ENCODE data around the gene SLC4A5. TPM values are rescaled to one million over a fixed set of nuclear protein-coding genes. Genes with fewer than 3 reads are reported as not detected.

Gene SLC4A5
- total and polyA plus RNA-seq, 2 of the 8 experiments (the other 6 are each of a cell fraction or from before 2014, with no cell fraction given) = 0.42 to 0.52 TPM

DNA sequence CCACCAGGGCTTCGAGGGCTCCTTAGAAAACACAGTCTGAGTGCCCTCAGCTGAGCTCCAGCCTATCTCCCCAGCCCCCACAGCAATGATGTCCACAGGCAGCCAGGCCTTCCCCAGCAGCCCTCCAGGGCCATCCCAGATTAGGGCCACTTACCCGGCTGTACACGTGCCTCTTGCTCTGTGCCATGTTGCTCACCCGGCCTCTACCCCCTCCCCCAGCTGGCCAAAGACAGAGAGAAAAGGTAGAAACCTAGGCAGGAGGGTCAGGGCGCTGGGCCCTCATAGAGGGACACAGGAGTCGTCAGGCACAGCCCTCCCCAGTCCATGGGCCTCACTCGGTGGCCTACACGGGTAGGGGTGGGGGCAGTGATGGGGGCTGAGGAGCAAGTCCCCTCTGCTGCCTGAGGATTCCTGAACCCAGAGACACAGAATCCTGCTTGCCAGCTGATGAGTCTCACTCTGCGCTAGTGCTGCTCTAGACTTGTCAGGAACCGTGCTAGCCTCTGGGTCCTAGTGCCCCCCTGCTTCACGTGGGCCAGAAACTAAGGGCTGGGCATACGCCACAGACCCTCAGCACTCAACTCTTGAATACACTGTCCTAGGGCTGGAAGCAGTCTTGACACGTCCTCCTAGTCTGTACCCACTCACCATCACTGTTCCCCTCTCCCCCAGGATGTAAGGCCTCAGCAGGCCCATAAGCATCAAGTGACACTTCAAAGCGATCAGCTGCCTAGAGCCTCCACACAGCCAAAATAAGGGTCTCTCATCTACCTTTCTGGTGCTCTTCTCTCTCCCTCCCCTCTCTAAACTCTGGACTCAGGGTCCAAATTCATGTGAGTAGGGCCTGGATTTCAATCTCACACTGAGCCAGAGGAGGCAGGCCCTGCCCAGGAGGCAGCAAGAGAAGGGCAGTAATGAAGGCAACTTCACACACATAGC lies 36.9 kb upstream of the SLC4A5 start, which contains the start of gene DCTN1:
DCTN1 (minus strand) TSS at position 461 of the 939 bp plus-strand sequence; CDS start at position 187, 274 bp downstream.
- no peak within 1 kb of the TSS for H2BK120ac ChIP-seq (replicated peaks; ENCODE audit: low read depth, low read length)
- H3K14ac ChIP-seq (ENCODE audit: insufficient read length) = no peak within 1 kb of the TSS
- H3K9me3 ChIP-seq (ENCODE audit: insufficient read depth in 2 of 2, low read depth in 1 of 2, low read length in 1 of 2) = no peaks in the 10 kb centered on the region
- H3K23ac ChIP-seq (ENCODE audit: insufficient read length) = no peak within 1 kb of the TSS
- H4K5ac ChIP-seq (ENCODE audit: insufficient read length, low read depth, low read length) = no peak within 1 kb of the TSS
- 0 out of 2 replicates have a peak within 1 kb of the TSS, but pooled peaks have one; percentile 4 for H2BK12ac ChIP-seq (ENCODE audit: low read depth, low read length)
- H3K56ac ChIP-seq (replicated peaks; ENCODE audit: insufficient read length, low read depth, low read length) = no peak within 1 kb of the TSS
- peaks cover 4 to 52% of the 10 kb centered on the region in 2 experiments for H3K79me2 ChIP-seq (ENCODE audit: control insufficient read depth in 1 of 2, insufficient read depth in 2 of 2, low read length in 2 of 2)
- peak within 1 kb of the TSS in 3 of 4 experiments; percentile 23 to 50 (median 40); a peak in 6 of 8 replicates for H3K4me3 ChIP-seq (ENCODE audit: extremely low read depth in 1 of 4, insufficient read depth in 2 of 4, low read depth in 3 of 4, low read length in 4 of 4)
- H3K4ac ChIP-seq (replicated peaks; ENCODE audit: insufficient read length, low read depth, low read length) = no peak within 1 kb of the TSS
- peaks cover 25% of the 10 kb centered on the region for H3K79me1 ChIP-seq (ENCODE audit: low read depth, low read length)
- 0 out of 2 replicates have a peak within 1 kb of the TSS, but pooled peaks have one; percentile 31 for H2BK15ac ChIP-seq (ENCODE audit: low read length)
- H3K23me2 ChIP-seq (ENCODE audit: low read depth, low read length) = no peaks in the 10 kb centered on the region
- WGBS, 2 experiments (ENCODE audit: extremely low coverage in 1 of 2, insufficient coverage in 1 of 2, insufficient read length in 1 of 2, insufficient replicate concordance in 2 of 2, low coverage in 1 of 2, low lambda C conversion rate in 2 of 2, missing lambda C conversion rate in 1 of 2) = 31% methylated on average over 14 of the region's 14 CpGs; no CpG with 5 or more reads in 1 of the 2 experiments
- peak within 1 kb of the TSS; percentile 55 to 74 for H3K4me2 ChIP-seq (ENCODE audit: insufficient read depth in 1 of 2, low read depth in 2 of 2, low read length in 2 of 2)
- no peaks in the 10 kb centered on the region for H3K27me3 ChIP-seq (replicated peaks in 1 of 4; ENCODE audit: control insufficient read depth in 3 of 4, extremely low read depth in 1 of 4, insufficient read depth in 3 of 4, low read length in 3 of 4)
- H4K20me1 ChIP-seq (replicated peaks in 1 of 2; ENCODE audit: control insufficient read depth in 1 of 2, insufficient read depth in 2 of 2, low read length in 2 of 2) = peaks cover 12 to 24% of the 10 kb centered on the region in 2 experiments
- peak within 1 kb of the TSS; percentile 87; the same call in 1 of the 2 replicates for H2AK5ac ChIP-seq (ENCODE audit: low read depth, low read length)
- peaks cover 0 to 21% (median 8%) of the 10 kb centered on the region in 4 experiments; a peak in 5 of 8 replicates for H3K36me3 ChIP-seq (ENCODE audit: control insufficient read depth in 2 of 4, insufficient read depth in 4 of 4, low read length in 3 of 4)
- peak within 1 kb of the TSS in 1 of 4 experiments; percentile 25; a peak in 4 of 7 replicates for H3K9ac ChIP-seq (replicated peaks in 1 of 4; ENCODE audit: extremely low read depth in 1 of 4, low read depth in 3 of 4, low read length in 3 of 4)
- H3K27ac ChIP-seq (ENCODE audit: low read depth, low read length) = peak within 1 kb of the TSS; percentile 36; the same call in 1 of the 2 replicates
- POLR2A ChIA-PET (ENCODE audit: partially characterized antibody) = interaction anchor here (0.8 to 1.5 kb wide), 2 partner anchors 11 to 152 kb away, joined by 6 to 15 read pairs; no protein-coding TSS in a partner anchor
- H4K91ac ChIP-seq (replicated peaks; ENCODE audit: insufficient read length, low read length) = no peak within 1 kb of the TSS
- H4K8ac ChIP-seq (ENCODE audit: extremely low read depth, insufficient read depth, low read length) = peak within 1 kb of the TSS; percentile 72; the same call in 1 of the 2 replicates
- no peak within 1 kb of the TSS for H3K18ac ChIP-seq (ENCODE audit: extremely low read depth, low read length)
- FAIRE-seq (peak; percentile 75), DNase-seq (ENCODE audit: low read depth in 1 of 2, low spot score in 2 of 2) (peak in 1 of 2 experiments; percentile 63)
- peak within 1 kb of the TSS; percentile 68; the same call in 1 of the 2 replicates for H2BK5ac ChIP-seq (ENCODE audit: low read depth, low read length)
- peaks cover 0 to 10% (median 7%) of the 10 kb centered on the region in 4 experiments; a peak in 6 of 7 replicates for H3K4me1 ChIP-seq (replicated peaks in 1 of 4; ENCODE audit: control insufficient read depth in 3 of 4, insufficient read depth in 4 of 4, low read length in 3 of 4)
- H2AFZ ChIP-seq (ENCODE audit: low read length) = no peak within 1 kb of the TSS
- H2BK20ac ChIP-seq (ENCODE audit: low read length) = no peak within 1 kb of the TSS
- CTCF ChIA-PET (ENCODE audit: partially characterized antibody) = interaction anchor here (1.0 to 2.4 kb wide), 4 partner anchors 11 to 130 kb away, joined by 3 to 16 read pairs (median 4); no protein-coding TSS in a partner anchor
- TF ChIP-seq KDM4A (IDR thresholded peaks at IDR 0.05; ENCODE audit: low read depth, low read length, severe bottlenecking) (no peak), FOSL1 (IDR thresholded peaks at IDR 0.05; ENCODE audit: insufficient read depth, low read depth, low read length) (peak; percentile 98), JUND (IDR thresholded peaks at IDR 0.05; ENCODE audit: low read length) (no peak), RBBP5 (IDR thresholded peaks at IDR 0.05; ENCODE audit: borderline replicate concordance, low read depth, low read length) (no peak)
- TF ChIP-seq, protein P1, sequence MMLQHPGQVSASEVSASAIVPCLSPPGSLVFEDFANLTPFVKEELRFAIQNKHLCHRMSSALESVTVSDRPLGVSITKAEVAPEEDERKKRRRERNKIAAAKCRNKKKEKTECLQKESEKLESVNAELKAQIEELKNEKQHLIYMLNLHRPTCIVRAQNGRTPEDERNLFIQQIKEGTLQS (IDR thresholded peaks at IDR 0.05; ENCODE audit: insufficient read depth, low read depth, low read length) = no peak
- TF ChIP-seq, protein P2, sequence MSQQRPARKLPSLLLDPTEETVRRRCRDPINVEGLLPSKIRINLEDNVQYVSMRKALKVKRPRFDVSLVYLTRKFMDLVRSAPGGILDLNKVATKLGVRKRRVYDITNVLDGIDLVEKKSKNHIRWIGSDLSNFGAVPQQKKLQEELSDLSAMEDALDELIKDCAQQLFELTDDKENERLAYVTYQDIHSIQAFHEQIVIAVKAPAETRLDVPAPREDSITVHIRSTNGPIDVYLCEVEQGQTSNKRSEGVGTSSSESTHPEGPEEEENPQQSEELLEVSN (IDR thresholded peaks at IDR 0.05) = no peak
- TF ChIP-seq, protein P3, sequence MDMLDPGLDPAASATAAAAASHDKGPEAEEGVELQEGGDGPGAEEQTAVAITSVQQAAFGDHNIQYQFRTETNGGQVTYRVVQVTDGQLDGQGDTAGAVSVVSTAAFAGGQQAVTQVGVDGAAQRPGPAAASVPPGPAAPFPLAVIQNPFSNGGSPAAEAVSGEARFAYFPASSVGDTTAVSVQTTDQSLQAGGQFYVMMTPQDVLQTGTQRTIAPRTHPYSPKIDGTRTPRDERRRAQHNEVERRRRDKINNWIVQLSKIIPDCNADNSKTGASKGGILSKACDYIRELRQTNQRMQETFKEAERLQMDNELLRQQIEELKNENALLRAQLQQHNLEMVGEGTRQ (IDR thresholded peaks at IDR 0.05; ENCODE audit: low read length) = no peak

Data from H1 (cell line).